GM23338 (cell line): ENCODE data around the gene TBRG4.

Experiments
- EZH2 ChIP-seq: fragments of 200-600 bp; sonication (generic); IDR thresholded peaks from one replicate; pipeline ENCODE4 v1.8.0; 2017; ENCODE audit warnings: antibody characterized with exemption, mild to moderate bottlenecking, low read depth; ENCODE audit not compliant: unreplicated experiment
- POLR2AphosphoS5 ChIP-seq: IDR thresholded peaks from 2 replicates; pipeline ENCODE4 v1.6.1; 2016; ENCODE audit warnings: antibody characterized with exemption, low read depth

DNA sequence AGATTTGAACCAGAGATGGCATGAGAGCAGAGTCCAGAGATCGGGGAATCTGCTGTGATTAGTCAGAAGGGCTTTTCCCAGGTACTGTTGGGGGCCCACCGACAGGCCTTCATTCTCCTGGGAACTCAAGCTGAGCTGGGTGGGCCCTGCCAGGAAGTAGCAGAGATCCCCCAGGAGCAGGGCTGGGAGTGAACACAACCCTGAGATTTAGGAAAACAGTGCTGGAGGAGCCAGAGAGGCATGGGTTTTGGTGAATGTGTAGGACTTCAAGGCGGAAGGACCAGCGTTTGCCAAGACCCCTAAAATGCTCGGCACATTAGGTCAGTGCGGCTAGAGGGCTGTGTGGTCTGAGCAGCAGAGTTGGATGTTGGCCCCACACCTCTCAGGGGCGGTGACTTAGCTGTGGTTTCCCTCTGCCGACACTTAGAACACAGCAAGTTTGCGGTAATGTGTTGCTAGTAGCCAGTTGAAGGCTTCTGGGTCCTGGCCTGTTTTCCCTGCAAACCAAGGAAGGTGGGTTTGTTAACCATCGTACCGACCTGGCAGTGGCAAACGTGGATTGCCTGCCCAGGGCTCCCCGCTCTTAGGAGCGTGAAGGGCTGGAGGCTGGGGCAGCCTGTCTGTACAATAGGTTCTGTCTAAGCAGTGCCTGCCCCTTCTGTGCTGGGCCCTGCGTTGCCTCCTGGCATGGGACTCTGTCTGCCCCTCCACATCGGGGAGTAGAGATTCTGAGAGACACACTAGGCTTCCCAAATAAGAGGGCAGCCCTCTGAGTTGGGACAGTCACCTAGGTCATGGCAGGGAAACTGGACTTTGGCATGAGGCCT is 36.8 kb downstream of the TBRG4 start:
- TF ChIP-seq EZH2 (no peak), POLR2AphosphoS5 (no peak)
